SK-N-SH (cell line): Measurements from ENCODE around the gene CLEC3B. TPM values are rescaled to one million over a fixed set of nuclear protein-coding genes. Genes with fewer than 3 reads are reported as not detected.

ENCODE experiments used
- CTCF ChIA-PET: fragments of 300-600, 350-600 bp; formaldehyde crosslinking; extraction: SDS; loops from one replicate; lab custom pipeline; 2021; lab: Yijun Ruan, JAX
- POLR2A ChIA-PET: fragments of 350-600 bp; sonication (Branson Sonifier 250); formaldehyde crosslinking; extraction: SDS; loops from one replicate; lab custom pipeline; 2020; ENCODE audit warnings: antibody characterized with exemption, inconsistent platforms; lab: Yijun Ruan, JAX
- DNase-seq: peaks from one replicate; pipeline ENCODE4 v3.0.0; 2012
- H2AFZ ChIP-seq: fragments of 200-600 bp; sonication (generic); 2 replicates; pipeline ENCODE4 v1.8.1; 2016; ENCODE audit warnings: antibody characterized with exemption, mild to moderate bottlenecking, low read depth
- H3F3A ChIP-seq: fragments of 200-600 bp; sonication (generic); replicated peaks from 2 replicates; pipeline ENCODE3; 2016; ENCODE audit warnings: antibody characterized with exemption, mild to moderate bottlenecking; ENCODE audit not compliant: insufficient read depth
- H3K27ac ChIP-seq, 2 experiments: fragments of 200-500 bp in 1 of 2; fragments of 200-600 bp in 1 of 2; sonication (Bioruptor generic) in 1 of 2; sonication (generic), shearing (Covaris generic) in 1 of 2; 2 replicates each; pipeline versions ENCODE4 v1.5.1 to v1.6.1; 2014 to 2016; ENCODE audit warnings: low read depth in 2 of 2, inconsistent platforms in 1 of 2, low read length in 1 of 2, mild to moderate bottlenecking in 1 of 2, mixed read lengths in 1 of 2
- H3K27me3 ChIP-seq: fragments of 200-600 bp; sonication (generic), shearing (Covaris generic); 2 replicates; pipeline ENCODE4 v1.6.1; 2016; ENCODE audit warnings: mixed run types; ENCODE audit not compliant: insufficient read depth
- H3K36me3 ChIP-seq, 2 experiments: fragments of 200-500 bp in 1 of 2; fragments of 200-600 bp in 1 of 2; sonication (Bioruptor generic) in 1 of 2; sonication (generic) in 1 of 2; replicated peaks in 1 of 2; 2 replicates each; pipeline versions ENCODE3 to v1.5.1; 2014 to 2016; ENCODE audit warnings: low read length in 1 of 2, mild to moderate bottlenecking in 1 of 2; ENCODE audit not compliant: insufficient read depth in 2 of 2, control insufficient read depth in 1 of 2
- H3K4me1 ChIP-seq, 2 experiments: fragments of 200-500 bp in 1 of 2; fragments of 200-600 bp in 1 of 2; sonication (Bioruptor generic) in 1 of 2; sonication (generic), shearing (Covaris generic) in 1 of 2; 2 replicates each; pipeline versions ENCODE4 v1.5.1 to v1.6.1; 2014 to 2016; ENCODE audit warnings: low read depth in 1 of 2, low read length in 1 of 2, mixed run types in 1 of 2; ENCODE audit not compliant: insufficient read depth in 2 of 2, control insufficient read depth in 1 of 2
- H3K4me2 ChIP-seq: fragments of 200-600 bp; sonication (generic), shearing (Covaris generic); 2 replicates; pipeline ENCODE4 v1.6.1; 2017; ENCODE audit warnings: mixed run types
- H3K4me3 ChIP-seq, 2 experiments: fragments of 200-500 bp in 1 of 2; fragments of 200-600 bp in 1 of 2; sonication (Bioruptor generic) in 1 of 2; sonication (generic), shearing (Covaris generic) in 1 of 2; 2 replicates each; pipeline versions ENCODE4 v1.5.1 to v1.8.1; 2014 to 2016; ENCODE audit warnings: low read depth in 2 of 2, inconsistent platforms in 1 of 2, low read length in 1 of 2, mild to moderate bottlenecking in 1 of 2, mixed read lengths in 1 of 2, moderate library complexity in 1 of 2
- H3K79me2 ChIP-seq: fragments of 200-600 bp; sonication (generic); 2 replicates; pipeline ENCODE4 v1.8.1; 2017; ENCODE audit warnings: mild to moderate bottlenecking; ENCODE audit not compliant: insufficient read depth
- H3K9ac ChIP-seq: fragments of 200-600 bp; sonication (generic); 2 replicates; pipeline ENCODE4 v1.6.1; 2017; ENCODE audit warnings: mixed run types
- H3K9me2 ChIP-seq: fragments of 200-600 bp; sonication (generic); 2 replicates; pipeline ENCODE4 v1.6.1; 2017; ENCODE audit warnings: mixed run types
- H3K9me3 ChIP-seq: fragments of 200-600 bp; sonication (generic); 2 replicates; pipeline ENCODE4 v1.6.1; 2017; ENCODE audit warnings: mixed run types, mild to moderate bottlenecking, moderate library complexity
- H4K20me1 ChIP-seq: fragments of 200-600 bp; sonication (generic); 2 replicates; pipeline ENCODE4 v1.6.1; 2017; ENCODE audit warnings: mild to moderate bottlenecking, mixed run types; ENCODE audit not compliant: insufficient read depth
- ELF1 ChIP-seq: IDR thresholded peaks from 2 replicates; pipeline ENCODE4 v1.4.0; 2012
- EP300 ChIP-seq, 2 experiments: IDR thresholded peaks; 2 replicates each; pipeline versions ENCODE4 v1.4.0 to v1.6.1; 2012; ENCODE audit warnings: borderline replicate concordance in 1 of 2, low read depth in 1 of 2, low read length in 1 of 2
- FOXJ3 ChIP-seq: sonication (generic); formaldehyde crosslinking; IDR thresholded peaks from 2 replicates; pipeline ENCODE4 v1.5.1; 2020; ENCODE audit warnings: mild to moderate bottlenecking, missing genetic modification reagents
- FOXM1 ChIP-seq: IDR thresholded peaks from 2 replicates; pipeline ENCODE4 v1.4.0; 2012; ENCODE audit warnings: low read depth, mild to moderate bottlenecking
- MXI1 ChIP-seq: IDR thresholded peaks from 2 replicates; pipeline ENCODE4 v1.6.1; 2012; ENCODE audit warnings: mild to moderate bottlenecking, low read depth, low read length, improper control_type of control experiment
- NFIC ChIP-seq: IDR thresholded peaks from 2 replicates; pipeline ENCODE4 v1.4.0; 2012; ENCODE audit warnings: borderline replicate concordance
- RAD21 ChIP-seq: IDR thresholded peaks from 2 replicates; pipeline ENCODE4 v1.6.1; 2012; ENCODE audit warnings: mild to moderate bottlenecking, low read length
- REST ChIP-seq: IDR thresholded peaks from 2 replicates; pipeline ENCODE4 v1.6.1; 2012; ENCODE audit warnings: mild to moderate bottlenecking, low read depth, low read length, moderate library complexity
- RFX5 ChIP-seq: IDR thresholded peaks from 2 replicates; pipeline ENCODE4 v1.6.1; 2012; ENCODE audit warnings: mild to moderate bottlenecking, improper control_type of control experiment, low read length
- RXRA ChIP-seq: IDR thresholded peaks from 2 replicates; pipeline ENCODE4 v1.4.0; 2012; ENCODE audit warnings: low read depth, mild to moderate bottlenecking, borderline replicate concordance
- SMC3 ChIP-seq: IDR thresholded peaks from 2 replicates; pipeline ENCODE4 v1.6.1; 2012; ENCODE audit warnings: low read depth, low read length, improper control_type of control experiment
- USF2 ChIP-seq: fragments of 150-350 bp; IDR thresholded peaks from 2 replicates; pipeline ENCODE4 v1.6.1; 2017; ENCODE audit warnings: antibody characterized with exemption, low read length, low read depth, borderline replicate concordance
- YY1 ChIP-seq: IDR thresholded peaks from 2 replicates; pipeline ENCODE4 v1.4.0; 2012; ENCODE audit warnings: low read depth, mild to moderate bottlenecking
- whole genome bisulfite sequencing: methylation state at CpG from one replicate; pipeline ENCODE4 v1.1.6; 2017; ENCODE audit warnings: low lambda C conversion rate; 5-methylcytosine and 5-hydroxymethylcytosine counted together
- polyA plus RNA-seq, 3 experiments: library from polyadenylated mRNA; depleted of rRNA; stranded (reverse); fragments of >200 nt; gene quantifications; 2 replicates each; pipeline ENCODE4 v1.2.3, GENCODE V29; 2012
- TF ChIP-seq, protein P1 (sequence below): IDR thresholded peaks from 2 replicates; pipeline ENCODE4 v1.4.0; 2012; ENCODE audit warnings: low read depth, borderline replicate concordance
- TF ChIP-seq, protein P2 (sequence below): IDR thresholded peaks from 2 replicates; pipeline ENCODE4; 2012
- TF ChIP-seq, protein P3 (sequence below): IDR thresholded peaks from 2 replicates; pipeline ENCODE4 v1.4.0; 2012; ENCODE audit warnings: low read depth
- TF ChIP-seq, protein P4 (sequence below): IDR thresholded peaks from 2 replicates; pipeline ENCODE4 v1.4.0; 2012; ENCODE audit warnings: low read depth, borderline replicate concordance

CLEC3B gene
- polyA plus RNA-seq, 1 of the 3 experiments (the other 2 are of a cell fraction), result 0.46 TPM

- ChIA-PET CTCF (interaction anchor here (1.1 kb wide), 1 partner anchor 33 kb away, joined by 3 read pairs; no protein-coding TSS in a partner anchor), POLR2A (no interaction called here)
- no peaks in the 10 kb centered on the region for H3K9me2 ChIP-seq
- peaks cover 26% of the 10 kb centered on the region for H3F3A ChIP-seq
- H3K79me2 ChIP-seq, result no peaks in the 10 kb centered on the region
- H3K27ac ChIP-seq, result no peak overlapping the region
- H3K4me2 ChIP-seq, result no peak overlapping the region
- H3K4me3 ChIP-seq, result no peak overlapping the region
- no peaks in the 10 kb centered on the region for H3K9me3 ChIP-seq
- no peak for DNase-seq
- TF ChIP-seq EP300 (IDR thresholded peaks at IDR 0.05; ENCODE audit: borderline replicate concordance in 1 of 2, low read depth in 1 of 2, low read length in 1 of 2), result no peak
- no peak for TF ChIP-seq RXRA
- no peak for TF ChIP-seq RAD21
- TF ChIP-seq REST, result no peak
- no peak for TF ChIP-seq RFX5
- no peak for TF ChIP-seq ELF1
- no peak for TF ChIP-seq SMC3
- TF ChIP-seq, protein P1, sequence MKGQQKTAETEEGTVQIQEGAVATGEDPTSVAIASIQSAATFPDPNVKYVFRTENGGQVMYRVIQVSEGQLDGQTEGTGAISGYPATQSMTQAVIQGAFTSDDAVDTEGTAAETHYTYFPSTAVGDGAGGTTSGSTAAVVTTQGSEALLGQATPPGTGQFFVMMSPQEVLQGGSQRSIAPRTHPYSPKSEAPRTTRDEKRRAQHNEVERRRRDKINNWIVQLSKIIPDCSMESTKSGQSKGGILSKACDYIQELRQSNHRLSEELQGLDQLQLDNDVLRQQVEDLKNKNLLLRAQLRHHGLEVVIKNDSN, result no peak
- no peak for TF ChIP-seq MXI1
- TF ChIP-seq FOXM1, result no peak
- TF ChIP-seq, protein P2, sequence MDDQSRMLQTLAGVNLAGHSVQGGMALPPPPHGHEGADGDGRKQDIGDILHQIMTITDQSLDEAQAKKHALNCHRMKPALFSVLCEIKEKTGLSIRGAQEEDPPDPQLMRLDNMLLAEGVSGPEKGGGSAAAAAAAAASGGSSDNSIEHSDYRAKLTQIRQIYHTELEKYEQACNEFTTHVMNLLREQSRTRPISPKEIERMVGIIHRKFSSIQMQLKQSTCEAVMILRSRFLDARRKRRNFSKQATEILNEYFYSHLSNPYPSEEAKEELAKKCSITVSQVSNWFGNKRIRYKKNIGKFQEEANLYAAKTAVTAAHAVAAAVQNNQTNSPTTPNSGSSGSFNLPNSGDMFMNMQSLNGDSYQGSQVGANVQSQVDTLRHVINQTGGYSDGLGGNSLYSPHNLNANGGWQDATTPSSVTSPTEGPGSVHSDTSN, result no peak
- no peaks in the 10 kb centered on the region for H3K27me3 ChIP-seq
- H3K36me3 ChIP-seq, result peaks cover 23 to 24% of the 10 kb centered on the region in 2 experiments
- WGBS, result 93% methylated on average over 1 of the region's 1 CpG
- H3K9ac ChIP-seq, result no peak overlapping the region
- H3K4me1 ChIP-seq, result peaks cover 25 to 28% of the 10 kb centered on the region in 2 experiments
- no peak overlapping the region for H2AFZ ChIP-seq
- H4K20me1 ChIP-seq, result no peaks in the 10 kb centered on the region
These were observed 18.0 kb upstream of the CLEC3B start for GRCh38 chr3:45008117-45008516.

DNA sequence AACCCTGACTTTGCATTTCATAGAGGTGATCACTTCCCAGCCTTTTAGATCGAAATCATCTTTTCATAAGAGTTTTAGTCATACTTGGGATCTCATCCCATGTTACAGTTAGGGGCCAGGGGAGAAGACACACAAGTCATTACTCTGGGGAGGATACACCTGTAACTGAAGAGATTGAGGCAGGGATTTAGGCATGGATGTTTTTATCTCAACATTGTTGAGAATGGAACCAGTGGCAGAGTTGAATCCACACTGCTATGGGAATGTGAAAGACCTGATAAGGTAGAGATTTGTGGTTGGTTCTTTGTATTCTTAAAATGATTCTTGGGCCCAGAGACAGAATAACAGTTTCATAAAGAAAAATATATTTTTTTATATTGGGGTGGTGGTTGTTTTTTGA, 16.2 kb upstream of the CLEC3B start:
- no peaks in the 10 kb centered on the region for H3K27me3 ChIP-seq
- peaks cover 13 to 22% of the 10 kb centered on the region in 2 experiments for H3K36me3 ChIP-seq
- no peak overlapping the region for H2AFZ ChIP-seq
- no peaks in the 10 kb centered on the region for H3K9me3 ChIP-seq
- no peak overlapping the region for H3K27ac ChIP-seq
- no peaks in the 10 kb centered on the region for H3K9me2 ChIP-seq
- no peak overlapping the region for H3K4me2 ChIP-seq
- no peaks in the 10 kb centered on the region for H4K20me1 ChIP-seq
- peaks cover 25 to 28% of the 10 kb centered on the region in 2 experiments for H3K4me1 ChIP-seq
- H3K9ac ChIP-seq, result no peak overlapping the region
- H3F3A ChIP-seq, result peaks cover 26% of the 10 kb centered on the region
- no peak overlapping the region for H3K4me3 ChIP-seq
- CTCF ChIA-PET, result interaction anchor here (1.2 kb wide), 1 partner anchor 11 kb away, joined by 3 read pairs; no protein-coding TSS in a partner anchor
- TF ChIP-seq FOXM1 (no peak), YY1 (no peak), RAD21 (no peak), USF2 (no peak), FOXJ3 (CRISPR knock-in tag) (no peak), NFIC (no peak)
- TF ChIP-seq, protein P3, sequence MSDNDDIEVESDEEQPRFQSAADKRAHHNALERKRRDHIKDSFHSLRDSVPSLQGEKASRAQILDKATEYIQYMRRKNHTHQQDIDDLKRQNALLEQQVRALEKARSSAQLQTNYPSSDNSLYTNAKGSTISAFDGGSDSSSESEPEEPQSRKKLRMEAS, result no peak
- TF ChIP-seq, protein P4, sequence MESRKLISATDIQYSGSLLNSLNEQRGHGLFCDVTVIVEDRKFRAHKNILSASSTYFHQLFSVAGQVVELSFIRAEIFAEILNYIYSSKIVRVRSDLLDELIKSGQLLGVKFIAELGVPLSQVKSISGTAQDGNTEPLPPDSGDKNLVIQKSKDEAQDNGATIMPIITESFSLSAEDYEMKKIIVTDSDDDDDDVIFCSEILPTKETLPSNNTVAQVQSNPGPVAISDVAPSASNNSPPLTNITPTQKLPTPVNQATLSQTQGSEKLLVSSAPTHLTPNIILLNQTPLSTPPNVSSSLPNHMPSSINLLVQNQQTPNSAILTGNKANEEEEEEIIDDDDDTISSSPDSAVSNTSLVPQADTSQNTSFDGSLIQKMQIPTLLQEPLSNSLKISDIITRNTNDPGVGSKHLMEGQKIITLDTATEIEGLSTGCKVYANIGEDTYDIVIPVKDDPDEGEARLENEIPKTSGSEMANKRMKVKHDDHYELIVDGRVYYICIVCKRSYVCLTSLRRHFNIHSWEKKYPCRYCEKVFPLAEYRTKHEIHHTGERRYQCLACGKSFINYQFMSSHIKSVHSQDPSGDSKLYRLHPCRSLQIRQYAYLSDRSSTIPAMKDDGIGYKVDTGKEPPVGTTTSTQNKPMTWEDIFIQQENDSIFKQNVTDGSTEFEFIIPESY, result no peak
- TF ChIP-seq, all 33 proteins: peak for 0
- no peaks in the 10 kb centered on the region for H3K79me2 ChIP-seq
- 100% methylated on average over 1 of the region's 1 CpG for WGBS
- DNase-seq, result no peak
- POLR2A ChIA-PET, result no interaction called here
